ENCODE measurements around the gene MAGI3.

DNA sequence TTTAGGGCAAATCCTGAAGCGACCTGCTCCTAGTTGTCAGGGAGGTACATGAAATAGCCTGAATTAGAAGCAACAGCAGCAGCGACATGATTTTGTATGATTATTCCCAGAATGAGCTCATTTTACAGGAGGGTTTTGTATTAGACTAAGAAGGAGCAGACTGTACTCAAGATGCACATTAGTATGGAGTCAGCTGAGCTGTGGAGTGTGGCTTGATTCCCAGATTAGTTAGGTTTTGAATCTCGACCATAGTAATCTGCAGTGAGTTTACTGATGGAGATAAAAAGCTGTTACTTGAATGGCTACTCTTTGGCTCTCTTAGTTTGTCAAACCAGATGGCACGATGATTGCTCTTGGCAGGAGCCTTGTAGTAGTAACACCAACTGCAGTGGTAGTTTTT lies 225.8 kb downstream of the MAGI3 start:
- TF ChIP-seq POLR2A (IDR thresholded peaks at IDR 0.05; ENCODE audit: low read length) (no peak), GATA1 (IDR thresholded peaks at IDR 0.05; ENCODE audit: low read depth, low read length) (no peak)

Data from erythroblast (primary cell).